HG02885 (cell line): ENCODE data around the gene SLC36A3.
"Not testable (repeated sequence)": the region's sequence is repeated elsewhere in the genome, so short reads cannot be mapped to it uniquely, and the experiment has no call there.

Experiments
- ATAC-seq: cut with Tn5 transposase; IDR thresholded peaks from one replicate; pipeline ENCODE4 v1.9.1; 2021; ENCODE audit warnings: mild to moderate bottlenecking; ENCODE audit not compliant: unreplicated experiment, poor library complexity

The SLC36A3 gene

DNA sequence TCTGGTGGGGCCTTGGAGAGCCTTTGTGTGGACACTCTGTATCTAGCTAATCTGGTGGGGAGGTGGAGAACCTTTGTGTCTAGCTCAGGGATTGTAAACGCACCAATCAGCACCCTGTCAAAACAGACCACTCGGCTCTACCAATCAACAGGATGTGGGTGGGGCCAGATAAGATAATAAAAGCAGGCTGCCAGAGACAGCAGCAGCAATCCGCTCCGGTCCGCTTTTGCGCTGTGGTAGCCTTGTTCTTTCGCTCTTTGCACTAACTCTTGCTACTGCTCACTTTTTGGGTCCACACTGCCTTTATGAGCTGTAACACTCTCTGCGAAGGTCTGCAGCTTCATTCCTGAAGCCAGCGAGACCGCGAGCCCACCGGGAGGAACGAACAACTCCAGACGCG, 6.3 kb upstream of the SLC36A3 start:
- not testable (repeated sequence) for ATAC-seq

DNA sequence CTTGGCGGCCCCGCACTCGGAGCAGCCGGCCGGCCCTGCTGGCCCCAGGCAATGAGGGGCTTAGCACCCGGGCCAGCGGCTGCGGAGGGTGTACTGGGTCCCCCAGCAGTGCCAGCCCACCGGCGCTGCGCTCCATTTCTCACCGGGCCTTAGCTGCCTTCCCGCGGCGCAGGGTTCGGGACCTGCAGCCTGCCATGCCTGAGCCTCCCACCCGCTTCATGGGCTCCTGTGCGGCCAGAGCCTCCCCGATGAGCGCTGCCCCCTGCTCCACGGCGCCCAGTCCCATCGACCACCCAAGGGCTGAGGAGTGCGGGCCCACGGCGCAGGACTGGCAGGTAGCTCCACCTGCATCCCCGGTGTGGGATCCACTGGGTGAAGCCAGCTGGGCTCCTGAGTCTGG, 5.7 kb upstream of the SLC36A3 start:
- not testable (repeated sequence) for ATAC-seq

DNA sequence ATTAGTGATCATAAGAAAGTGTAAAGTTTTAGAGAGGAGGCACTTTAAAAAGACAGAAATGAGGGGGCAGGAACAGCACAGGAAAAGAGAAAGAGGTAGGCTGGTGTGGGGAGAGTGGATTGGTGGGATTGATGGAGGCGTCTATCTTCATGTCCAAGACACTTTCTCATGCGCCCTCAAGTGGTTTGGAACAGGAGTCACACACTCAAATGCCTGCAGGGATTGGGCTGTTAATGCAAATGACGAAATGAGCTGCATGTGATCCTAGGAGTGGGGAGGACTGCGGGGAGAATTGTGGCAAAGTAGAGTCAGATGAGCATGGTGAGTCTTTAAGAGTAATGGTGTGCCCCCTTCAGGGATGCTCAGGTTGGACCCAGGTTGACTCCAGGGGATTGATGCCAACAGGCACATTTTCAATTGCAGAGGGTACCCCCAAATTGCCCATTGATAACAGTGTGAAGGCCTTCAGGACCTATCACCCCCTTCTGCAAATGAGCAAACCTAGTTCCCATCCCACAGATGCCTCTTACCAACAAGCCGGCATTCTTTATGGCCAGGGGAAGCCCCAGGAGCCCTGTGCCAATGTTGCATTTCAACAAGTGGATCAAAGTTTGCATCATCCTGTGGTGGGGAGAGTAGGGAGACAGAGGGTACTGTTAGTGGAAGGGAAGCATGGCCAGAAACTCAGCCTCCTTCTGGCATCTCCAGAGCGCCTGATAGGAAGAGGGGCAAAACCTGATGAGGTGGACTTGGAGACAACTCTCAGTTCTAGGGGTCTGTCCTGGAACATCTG, 5.3 kb downstream of the SLC36A3 start:
- peak; percentile 65 for ATAC-seq

DNA sequence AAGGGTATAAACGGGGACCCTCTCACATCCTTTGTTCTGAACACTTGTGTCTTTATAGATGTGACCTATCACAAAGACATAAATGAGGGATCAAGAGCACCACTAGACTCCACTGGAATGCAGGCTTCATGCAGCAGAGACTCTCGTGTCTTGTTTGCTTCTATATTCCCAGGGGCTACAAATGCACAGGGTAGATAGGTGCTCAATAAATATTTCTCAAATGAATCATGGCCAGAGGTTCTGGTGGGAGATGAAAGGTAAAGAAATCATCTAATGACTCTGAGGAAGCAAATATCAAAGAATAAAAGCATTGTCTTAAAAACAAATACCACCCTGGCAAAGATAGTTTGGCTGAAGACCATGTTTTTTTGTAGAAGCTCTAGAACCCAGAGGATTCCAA, 6.6 kb downstream of the SLC36A3 start:
- ATAC-seq, result no peak

DNA sequence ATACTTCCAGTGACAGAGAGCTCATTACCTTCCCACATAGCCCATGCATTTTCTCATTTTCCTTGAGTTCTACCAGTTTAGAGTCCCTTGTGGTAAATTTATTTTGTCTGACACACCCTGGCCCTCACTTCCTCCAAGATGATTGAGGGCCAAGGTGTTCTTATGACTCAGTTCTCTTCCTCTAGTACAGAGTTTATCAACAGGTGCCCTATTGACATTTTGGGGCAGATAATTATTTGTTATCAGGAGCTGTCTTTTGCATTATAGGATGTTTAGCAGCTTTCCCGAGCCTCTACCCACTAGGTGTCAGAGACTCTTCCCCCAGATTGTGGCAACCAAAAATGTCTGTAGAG, 7.1 kb downstream of the SLC36A3 start:
- ATAC-seq, result no peak

DNA sequence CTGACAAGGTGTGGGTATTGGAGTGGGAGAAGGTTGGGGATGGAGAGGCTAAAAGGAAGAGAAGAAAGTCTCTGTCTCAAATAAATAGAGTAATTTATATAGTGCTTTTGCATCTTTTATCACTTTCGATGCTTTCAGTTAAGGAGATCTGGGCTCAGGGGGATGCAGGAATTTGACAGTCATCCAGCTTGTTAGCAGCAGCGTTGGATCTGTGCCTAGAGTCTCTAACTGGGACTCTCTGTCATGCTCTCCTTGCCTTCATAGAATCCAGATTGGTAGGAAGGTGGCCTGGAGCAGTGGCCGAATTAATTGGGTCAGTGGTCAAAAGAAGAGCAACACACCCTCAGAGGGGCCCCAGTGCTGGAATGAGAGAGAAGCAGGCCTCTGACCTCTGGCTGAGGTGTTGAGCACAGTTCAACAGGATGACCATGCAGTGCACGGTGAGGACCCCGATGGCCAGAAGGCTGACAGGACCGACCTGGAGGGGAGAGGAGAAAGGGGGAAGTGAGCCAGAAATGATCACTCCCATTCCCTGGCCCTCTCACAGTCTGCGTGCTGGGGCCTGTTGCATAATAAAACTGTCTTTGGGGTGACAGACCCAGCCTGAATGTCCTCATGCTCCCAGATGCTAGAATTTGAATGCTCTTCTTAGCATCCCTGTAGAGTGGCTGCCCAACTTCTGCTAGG, 7.6 kb downstream of the SLC36A3 start:
- ATAC-seq, result no peak

DNA sequence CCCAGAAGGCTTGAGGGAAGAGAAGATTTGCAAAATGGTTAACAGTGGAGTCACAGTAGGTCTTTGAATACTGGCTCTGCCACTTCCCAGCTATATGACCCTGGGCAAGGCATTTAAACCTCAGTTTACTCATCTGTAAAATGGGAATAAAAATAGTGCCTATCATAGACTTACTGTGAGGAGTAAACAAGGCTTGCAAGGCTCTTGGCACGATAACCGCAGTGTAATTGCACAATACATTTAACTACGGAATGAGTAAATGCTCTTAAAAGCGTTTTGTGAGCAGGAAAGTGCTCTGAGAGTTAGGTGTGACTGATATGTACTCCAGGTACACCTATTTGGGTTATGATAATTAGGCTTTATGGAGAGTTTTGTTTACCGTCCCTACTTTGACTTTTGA, 8.4 kb downstream of the SLC36A3 start:
- ATAC-seq, result no peak

DNA sequence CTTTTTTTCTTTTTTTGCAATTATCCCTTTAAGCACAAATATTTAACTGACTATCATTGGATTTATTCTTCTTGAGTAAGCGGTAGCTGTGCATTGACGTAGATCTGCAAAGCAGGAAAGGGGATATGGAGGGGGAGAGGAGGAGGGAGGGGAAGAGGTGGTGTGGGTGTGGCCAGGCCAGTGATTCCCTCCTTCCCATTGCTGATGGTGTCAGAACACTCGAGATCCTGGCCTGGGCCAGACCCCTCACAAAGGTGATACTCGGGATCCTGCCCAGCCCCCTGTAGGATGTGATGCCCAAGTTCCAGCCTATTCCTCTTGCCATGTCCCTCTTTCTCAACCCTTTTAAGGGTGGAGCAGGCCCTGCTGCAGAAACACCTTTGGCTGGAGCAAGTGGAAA, 9.9 kb downstream of the SLC36A3 start:
- ATAC-seq, result no peak

DNA sequence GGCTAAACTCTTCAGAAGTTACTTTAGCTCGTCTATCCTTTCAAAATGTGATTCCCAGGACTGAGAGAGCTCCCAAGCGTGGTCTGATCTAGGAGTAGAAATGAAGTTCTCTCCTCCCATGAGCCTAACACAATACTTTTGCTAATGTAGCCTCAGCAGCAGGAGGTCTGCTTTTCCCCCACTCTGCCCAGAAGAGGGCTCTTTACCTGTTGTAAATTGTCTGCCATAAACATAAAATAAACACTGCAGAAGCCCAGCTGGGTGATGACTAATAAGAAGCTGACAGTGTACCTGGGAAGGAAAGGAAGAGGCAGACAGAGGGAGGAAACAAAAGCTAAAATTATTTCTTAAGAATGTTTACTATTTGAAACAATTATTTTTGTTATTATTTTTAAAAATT, 15.4 kb downstream of the SLC36A3 start:
- no peak for ATAC-seq

DNA sequence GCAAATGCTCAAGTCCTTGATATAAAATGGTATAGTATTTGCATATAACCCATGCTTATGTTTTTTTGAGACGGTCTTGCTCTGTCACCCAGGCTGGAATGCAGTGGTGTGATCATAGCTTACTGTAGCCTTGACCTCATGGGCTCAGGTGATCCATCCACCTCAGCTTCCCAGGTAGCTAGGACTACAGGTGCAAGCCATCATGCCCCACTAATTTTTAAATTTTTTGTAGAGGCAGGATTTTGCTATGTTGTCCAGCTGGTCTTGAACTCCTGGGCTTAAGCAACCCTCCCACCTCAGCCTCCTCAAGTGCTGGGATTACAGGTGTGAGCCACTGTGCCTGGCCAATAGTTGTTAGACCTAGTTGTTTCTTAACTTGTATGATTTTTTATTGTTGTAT, 17.3 kb downstream of the SLC36A3 start:
- ATAC-seq, result no peak

DNA sequence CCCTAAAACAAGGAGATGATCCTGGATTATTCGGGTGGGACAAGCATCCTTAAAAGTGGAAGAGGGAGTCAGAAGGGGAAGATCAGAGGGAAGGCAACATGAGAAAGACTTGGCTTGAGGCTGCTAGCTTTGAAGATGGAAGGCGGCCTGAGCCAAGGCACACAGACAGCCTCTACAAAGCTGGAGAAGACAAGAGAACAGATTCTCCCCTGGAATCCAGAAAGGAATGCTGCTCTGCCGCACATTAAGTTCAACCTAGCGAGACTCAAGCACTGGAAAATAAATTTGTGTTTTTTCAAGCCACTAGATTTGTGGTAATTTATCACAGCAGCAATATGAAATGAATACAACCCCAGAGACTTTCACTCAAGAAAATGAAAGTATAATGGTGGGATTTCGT, 17.9 kb downstream of the SLC36A3 start:
- no peak for ATAC-seq

DNA sequence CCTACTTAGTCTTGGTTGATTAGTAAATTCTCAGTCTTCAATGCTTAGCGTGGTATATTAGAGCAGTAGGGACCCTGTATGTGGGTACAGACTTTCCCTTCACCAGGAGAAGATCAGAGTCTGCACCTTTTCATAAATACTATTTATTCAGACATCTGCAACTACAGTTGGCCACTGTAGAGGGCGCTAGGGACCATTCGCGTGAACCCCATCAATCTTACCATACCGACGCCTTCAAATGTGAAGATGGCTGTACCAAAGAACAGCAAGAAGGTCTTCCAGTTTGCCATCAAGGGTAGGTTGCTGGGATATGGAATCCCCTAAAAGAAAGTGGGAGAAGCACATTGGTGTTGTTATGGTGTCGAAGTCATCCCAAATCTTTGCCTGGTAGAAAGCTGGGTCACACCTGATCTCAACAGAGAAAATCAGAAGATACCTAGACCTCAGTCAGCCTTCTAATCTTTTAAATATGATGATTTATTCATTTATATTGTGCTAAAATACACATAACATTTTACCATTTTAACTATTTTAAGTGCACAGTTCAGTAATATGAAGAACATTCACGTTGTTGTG, 19.1 kb downstream of the SLC36A3 start:
- ATAC-seq, result no peak

DNA sequence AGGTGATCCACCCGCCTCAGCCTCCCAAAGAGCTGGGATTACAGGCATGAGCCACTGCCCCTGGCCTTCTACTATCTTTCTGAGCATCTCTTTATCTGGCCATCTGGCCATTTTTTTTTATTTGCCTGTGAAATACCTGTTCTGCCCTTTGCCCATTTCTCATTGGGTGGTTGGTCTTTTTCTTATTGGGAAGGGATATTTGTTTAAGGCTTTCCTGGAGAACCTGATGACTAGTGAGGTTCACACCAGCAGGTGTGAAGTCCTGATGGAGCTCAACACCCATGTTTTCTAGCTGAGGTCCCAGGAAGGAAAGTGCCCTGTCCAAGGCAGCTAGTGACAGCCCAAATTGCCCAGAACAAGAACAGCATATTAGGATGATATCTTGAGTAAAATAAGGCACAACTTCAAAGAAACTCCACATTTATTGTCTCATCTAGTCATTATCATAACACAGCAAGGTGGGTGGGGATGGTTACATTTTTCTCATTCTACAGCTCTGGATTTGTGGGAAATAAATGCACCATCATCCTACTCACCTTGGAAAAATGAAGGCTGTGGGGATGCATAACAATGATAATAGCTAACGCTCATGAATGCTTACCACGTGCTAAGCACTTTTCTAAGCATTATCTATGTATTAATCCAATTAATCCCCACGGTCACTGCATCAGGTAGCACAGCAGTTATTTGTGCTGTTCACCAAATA, 20.3 kb downstream of the SLC36A3 start:
- ATAC-seq, result no peak

DNA sequence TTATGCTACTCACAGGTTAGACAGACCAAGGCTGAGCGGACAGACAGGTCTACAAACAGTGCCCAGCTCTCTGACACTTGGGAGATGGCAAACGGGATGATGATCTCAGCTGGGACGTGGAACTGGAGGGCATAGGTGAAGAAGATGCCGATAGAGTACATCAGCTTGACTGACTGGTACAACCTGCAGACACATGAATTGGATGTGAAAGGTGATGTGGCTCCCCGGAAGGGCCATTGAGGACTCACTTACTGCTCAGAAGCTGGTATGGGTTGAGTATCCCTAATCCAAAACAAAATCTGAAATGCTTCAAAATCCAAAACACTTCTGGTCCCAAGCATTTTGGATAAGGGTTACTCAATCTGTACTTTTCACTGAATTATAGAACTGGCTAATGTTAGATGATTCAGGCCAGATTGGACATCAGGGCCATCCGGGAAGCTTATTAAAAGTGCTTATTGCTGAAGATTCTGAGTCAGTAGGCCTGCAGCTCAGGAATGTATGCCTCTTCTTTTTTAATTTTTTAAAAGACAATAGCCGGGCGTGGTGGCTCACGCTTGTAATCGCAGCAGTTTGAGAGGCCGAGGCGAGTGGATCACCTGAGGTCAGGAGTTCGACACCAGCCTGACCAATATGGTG, 22.4 kb downstream of the SLC36A3 start:
- ATAC-seq, result no peak

DNA sequence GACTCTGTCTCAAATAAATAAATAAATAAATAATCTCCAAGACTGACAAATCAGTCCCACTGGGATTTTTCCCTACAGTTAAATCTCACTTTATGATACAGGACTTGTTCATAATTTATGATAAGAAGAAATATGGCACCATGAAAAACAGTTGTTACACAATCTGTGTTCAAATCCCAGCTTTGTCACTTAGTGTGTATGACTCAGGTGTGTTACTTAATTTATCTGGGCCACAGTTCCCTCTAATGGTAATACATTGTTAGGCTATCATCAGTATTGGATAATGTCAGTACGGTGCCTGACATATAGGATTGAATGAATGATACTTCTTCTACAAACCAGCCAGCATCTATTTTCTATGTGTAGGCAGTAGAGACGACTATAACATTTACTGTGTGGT, 23.1 kb downstream of the SLC36A3 start:
- ATAC-seq, result no peak

DNA sequence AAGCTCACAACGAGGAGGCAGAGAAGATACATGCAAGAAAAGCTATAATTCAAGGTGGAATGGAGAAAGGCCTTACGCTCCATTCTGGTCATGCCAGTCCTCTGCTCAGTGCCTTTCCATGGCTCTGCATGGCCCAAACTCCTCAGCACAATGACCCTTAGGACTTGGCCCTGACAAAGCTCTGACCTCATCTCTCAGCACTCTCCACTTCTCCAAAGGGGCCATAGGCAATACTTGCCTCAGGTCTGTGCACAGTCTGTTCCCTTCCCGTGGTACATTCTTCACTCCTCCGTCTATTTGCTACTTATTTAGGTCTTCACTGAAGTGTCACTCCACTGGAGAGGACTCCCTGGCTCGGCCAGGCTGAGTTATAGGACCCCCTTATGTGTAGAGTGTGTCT, 24.7 kb downstream of the SLC36A3 start:
- no peak for ATAC-seq

DNA sequence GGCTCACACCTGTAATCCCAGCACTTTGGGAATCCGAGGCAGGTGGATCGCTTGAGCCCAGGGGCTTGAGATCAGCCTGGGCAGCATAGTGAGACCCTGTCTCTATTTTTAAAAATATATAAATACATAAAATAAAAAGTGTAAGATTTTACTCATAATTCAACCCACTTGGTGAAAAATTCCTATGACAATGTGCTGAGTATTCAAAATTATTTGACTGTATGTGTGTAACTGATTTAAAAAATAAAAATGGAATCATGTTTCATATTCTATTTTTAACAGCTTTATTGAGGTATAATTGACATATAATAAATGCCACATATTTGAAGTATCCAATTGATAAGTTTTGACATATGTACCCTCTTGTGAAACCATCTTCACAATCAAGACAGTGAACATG, 27.8 kb downstream of the SLC36A3 start:
- ATAC-seq, result no peak

DNA sequence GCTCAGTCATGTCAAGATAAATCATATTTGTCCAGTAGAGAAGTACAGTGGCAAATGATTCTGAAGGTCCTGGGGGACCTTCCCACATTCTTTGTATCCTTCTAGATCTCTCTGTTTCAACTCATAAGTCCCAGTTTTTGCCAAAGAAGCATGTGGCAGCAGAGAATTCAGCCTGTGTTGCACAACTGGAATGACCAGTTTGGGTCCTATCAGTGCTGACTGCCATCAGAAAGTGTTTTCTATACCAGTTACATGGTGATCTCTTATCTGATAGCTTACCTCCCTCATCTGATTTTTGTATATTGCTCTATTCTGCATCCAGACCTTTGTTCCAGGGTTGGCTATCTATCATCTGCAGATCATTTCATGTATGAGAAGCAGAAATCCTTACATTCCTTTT, 28.9 kb downstream of the SLC36A3 start:
- ATAC-seq, result no peak

DNA sequence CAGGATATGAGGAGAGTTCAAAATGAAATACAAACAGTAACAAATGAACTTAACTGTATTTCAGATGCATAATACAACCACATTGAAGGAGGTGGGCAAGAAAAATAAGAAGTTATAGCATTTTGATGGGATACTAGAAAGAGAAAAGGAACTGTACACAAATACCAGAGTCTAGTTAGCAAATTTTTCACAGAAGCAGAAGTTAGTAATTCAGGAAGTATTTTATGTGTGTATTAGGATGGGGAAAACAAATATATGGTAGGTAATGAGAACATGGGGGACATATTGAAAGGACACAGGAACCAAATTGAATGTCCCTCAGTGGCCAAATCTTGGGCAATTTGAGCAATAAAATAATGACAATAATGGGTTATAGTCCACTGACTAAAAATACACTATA, 32.2 kb downstream of the SLC36A3 start:
- ATAC-seq, result no peak

DNA sequence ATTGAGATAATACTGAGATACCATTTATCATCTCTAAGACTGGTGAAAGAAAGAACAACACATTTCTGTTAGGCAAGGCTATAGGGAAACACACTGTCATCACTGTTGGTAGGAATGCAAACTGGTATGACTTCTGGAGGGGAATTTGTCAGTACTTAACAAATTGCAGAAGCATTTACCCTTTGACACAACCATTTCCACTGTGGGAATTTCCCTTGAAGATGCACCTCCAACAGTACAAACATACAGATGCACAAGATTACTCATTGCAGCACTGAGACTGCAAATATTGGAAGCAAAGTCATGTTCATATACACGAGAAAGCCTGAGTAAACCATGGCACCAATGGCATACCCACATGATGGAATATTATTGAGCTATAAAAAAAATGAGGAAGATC, 33.0 kb downstream of the SLC36A3 start:
- peak; percentile 93 for ATAC-seq
